Muscle layer of duodenum (tissue), 2 donors: Measurements from ENCODE around the gene VASH2.
"Not testable (repeated sequence)": the region's sequence is repeated elsewhere in the genome, so short reads cannot be mapped to it uniquely, and the experiment has no call there.

Source experiments
- H3K27ac ChIP-seq: one replicate; pipeline ENCODE4 v1.7.0; 2013; ENCODE audit warnings: mild to moderate bottlenecking, low read length
- H3K27me3 ChIP-seq: one replicate; pipeline ENCODE4 v1.7.0; 2013; ENCODE audit warnings: low read depth, mild to moderate bottlenecking, control low read depth, low read length
- H3K36me3 ChIP-seq, 2 donors: one replicate each; pipeline ENCODE4 v1.7.0; 2013; ENCODE audit warnings: low read length in 2 of 2, control low read depth in 1 of 2, mild to moderate bottlenecking in 1 of 2; ENCODE audit not compliant: insufficient read depth in 2 of 2, control insufficient read depth in 1 of 2
- H3K4me1 ChIP-seq, 2 donors: one replicate each; pipeline ENCODE4 v1.7.0; 2013; ENCODE audit warnings: low read length in 2 of 2, mild to moderate bottlenecking in 2 of 2, control low read depth in 1 of 2, moderate library complexity in 1 of 2; ENCODE audit not compliant: insufficient read depth in 2 of 2, control insufficient read depth in 1 of 2
- H3K4me3 ChIP-seq, 2 donors: one replicate each; pipeline ENCODE4 v1.7.0; 2013; ENCODE audit warnings: low read length in 2 of 2, low read depth in 1 of 2, mild to moderate bottlenecking in 1 of 2
- H3K9me3 ChIP-seq, 2 donors: one replicate each; pipeline ENCODE4 v1.7.0; 2013; ENCODE audit warnings: low read length in 2 of 2, control low read depth in 1 of 2, mild to moderate bottlenecking in 1 of 2; ENCODE audit not compliant: control insufficient read depth in 1 of 2
- donor health status: healthy.

The VASH2 gene

GRCh38 chr1:212958175-212958574 is 7.8 kb downstream of the VASH2 start:
- no peaks in the 10 kb centered on the region for H3K36me3 ChIP-seq
- no peaks in the 10 kb centered on the region for H3K27me3 ChIP-seq
- no peaks in the 10 kb centered on the region for H3K9me3 ChIP-seq
- H3K4me1 ChIP-seq, result no peaks in the 10 kb centered on the region
- H3K4me3 ChIP-seq, result no peak overlapping the region
- H3K27ac ChIP-seq, result no peak overlapping the region

- Histone ChIP-seq H3K4me3 (no peak overlapping the region), H3K9me3 (no peaks in the 10 kb centered on the region), H3K27me3 (no peaks in the 10 kb centered on the region), H3K4me1 (no peaks in the 10 kb centered on the region), H3K27ac (no peak overlapping the region), H3K36me3 (no peaks in the 10 kb centered on the region)
These were observed 9.2 kb downstream of the VASH2 start for GRCh38 chr1:212959266-212960220.

- H3K27ac ChIP-seq, result no peak overlapping the region
- no peaks in the 10 kb centered on the region for H3K4me1 ChIP-seq
- no peaks in the 10 kb centered on the region for H3K9me3 ChIP-seq
- H3K4me3 ChIP-seq, result no peak overlapping the region
- H3K27me3 ChIP-seq, result no peaks in the 10 kb centered on the region
- H3K36me3 ChIP-seq, result no peaks in the 10 kb centered on the region
These were observed 10.6 kb downstream of the VASH2 start for GRCh38 chr1:212960932-212961331.

DNA sequence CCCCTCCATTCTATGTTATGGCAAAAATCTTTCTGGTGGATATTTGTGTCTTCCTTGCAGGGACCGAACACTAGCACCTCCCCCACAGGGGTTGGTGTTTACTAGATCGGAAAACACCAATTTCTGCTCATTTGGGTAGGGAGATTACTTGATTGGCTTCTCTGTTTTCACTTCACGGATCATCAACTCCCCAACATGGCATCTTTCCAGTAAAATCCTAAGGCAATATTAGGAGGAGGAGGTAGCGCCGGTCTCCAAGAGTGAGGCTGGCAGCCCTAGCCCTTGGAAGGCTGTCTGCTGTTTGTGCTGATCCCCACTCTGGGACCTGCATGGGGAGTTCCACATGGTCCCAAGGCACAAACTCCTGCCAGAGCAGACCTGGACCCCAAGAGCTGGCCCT is 12.2 kb downstream of the VASH2 start:
- no peak overlapping the region for H3K27ac ChIP-seq
- no peaks in the 10 kb centered on the region for H3K9me3 ChIP-seq
- no peaks in the 10 kb centered on the region for H3K4me1 ChIP-seq
- no peaks in the 10 kb centered on the region for H3K36me3 ChIP-seq
- H3K4me3 ChIP-seq, result no peak overlapping the region
- no peaks in the 10 kb centered on the region for H3K27me3 ChIP-seq

DNA sequence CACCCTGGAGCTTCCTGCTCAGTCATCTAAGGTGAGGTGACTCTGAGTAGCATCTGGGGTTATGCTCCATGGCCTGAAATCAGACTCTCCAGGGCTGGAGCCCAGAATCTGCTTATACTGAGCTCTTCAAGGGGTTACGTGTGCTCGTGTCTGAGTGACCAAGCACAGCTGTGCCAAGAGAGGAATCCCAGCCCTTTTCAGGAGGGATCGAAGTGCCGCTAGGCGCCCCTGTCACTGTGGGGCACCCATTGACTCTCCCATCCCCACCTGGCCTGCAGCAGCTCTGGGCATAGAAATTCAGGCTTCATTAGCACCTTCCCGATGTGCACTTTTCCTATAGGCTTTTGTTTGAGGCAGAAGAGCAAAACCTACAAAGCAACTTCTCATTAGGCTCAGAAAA is 13.8 kb downstream of the VASH2 start:
- Histone ChIP-seq H3K9me3 (no peaks in the 10 kb centered on the region), H3K36me3 (no peaks in the 10 kb centered on the region), H3K27ac (no peak overlapping the region), H3K4me3 (no peak overlapping the region), H3K27me3 (no peaks in the 10 kb centered on the region), H3K4me1 (no peaks in the 10 kb centered on the region)

DNA sequence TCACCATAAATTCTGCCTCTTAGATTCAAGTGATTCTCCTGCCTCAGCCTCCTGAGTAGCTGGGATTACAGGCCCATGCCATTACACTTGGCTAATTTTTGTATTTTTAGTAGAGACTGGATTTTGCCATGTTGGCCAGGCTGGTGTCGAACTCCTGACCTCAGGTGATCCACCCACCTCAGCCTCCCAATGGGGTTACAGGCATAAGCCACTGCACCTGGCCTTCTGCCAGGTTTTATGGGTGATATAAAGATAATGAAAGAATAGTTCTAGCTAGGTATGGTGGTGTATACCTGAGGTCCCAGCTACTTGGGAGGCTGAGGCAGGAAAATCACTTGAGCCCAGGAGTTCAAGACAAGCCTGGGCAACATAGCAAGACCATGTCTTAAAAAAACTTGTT is 14.7 kb downstream of the VASH2 start:
- not testable (repeated sequence) for H3K4me3 ChIP-seq, H3K9me3 ChIP-seq, H3K27ac ChIP-seq, H3K27me3 ChIP-seq, H3K4me1 ChIP-seq, H3K36me3 ChIP-seq

DNA sequence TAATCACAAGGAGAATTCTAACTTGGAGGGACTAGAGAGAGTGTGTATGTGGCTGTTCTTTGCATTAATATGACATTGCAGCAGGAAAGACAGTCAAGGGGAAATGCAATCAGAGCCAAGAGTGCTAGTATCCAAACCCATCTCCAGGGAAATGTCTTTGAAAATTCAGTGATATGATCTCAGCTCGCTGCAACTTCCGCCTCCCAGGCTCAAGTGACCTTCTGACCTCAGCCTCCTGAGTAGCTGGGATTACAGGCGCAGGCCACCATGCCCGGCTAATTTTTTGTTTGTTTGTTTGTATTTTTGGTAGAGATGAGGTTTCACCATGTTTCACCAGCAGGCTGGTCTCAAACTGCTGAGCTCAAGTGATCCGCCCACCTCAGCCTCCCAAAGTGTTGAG is 16.3 kb downstream of the VASH2 start:
- Histone ChIP-seq H3K4me1 (no peaks in the 10 kb centered on the region), H3K4me3 (no peak overlapping the region), H3K36me3 (no peaks in the 10 kb centered on the region), H3K27ac (no peak overlapping the region), H3K27me3 (no peaks in the 10 kb centered on the region), H3K9me3 (no peaks in the 10 kb centered on the region)

- no peak overlapping the region for H3K4me3 ChIP-seq
- H3K9me3 ChIP-seq, result no peaks in the 10 kb centered on the region
- H3K4me1 ChIP-seq, result no peaks in the 10 kb centered on the region
- no peaks in the 10 kb centered on the region for H3K36me3 ChIP-seq
- H3K27ac ChIP-seq, result no peak overlapping the region
- H3K27me3 ChIP-seq, result no peaks in the 10 kb centered on the region
These were observed 17.5 kb downstream of the VASH2 start for GRCh38 chr1:212967801-212968200.

GRCh38 chr1:212968368-212968863 is 18.1 kb downstream of the VASH2 start:
- Histone ChIP-seq H3K9me3 (no peaks in the 10 kb centered on the region), H3K4me1 (no peaks in the 10 kb centered on the region), H3K27ac (no peak overlapping the region), H3K36me3 (no peaks in the 10 kb centered on the region), H3K4me3 (no peak overlapping the region), H3K27me3 (no peaks in the 10 kb centered on the region)

GRCh38 chr1:212970085-212970484 is 19.7 kb downstream of the VASH2 start:
- Histone ChIP-seq H3K9me3 (no peaks in the 10 kb centered on the region), H3K4me1 (no peaks in the 10 kb centered on the region), H3K27ac (no peak overlapping the region), H3K36me3 (no peaks in the 10 kb centered on the region), H3K27me3 (no peaks in the 10 kb centered on the region), H3K4me3 (no peak overlapping the region)

GRCh38 chr1:212971312-212971711 is 21.0 kb downstream of the VASH2 start:
- H3K9me3 ChIP-seq, result no peaks in the 10 kb centered on the region
- no peak overlapping the region for H3K27ac ChIP-seq
- H3K4me3 ChIP-seq, result no peak overlapping the region
- H3K4me1 ChIP-seq, result no peaks in the 10 kb centered on the region
- no peaks in the 10 kb centered on the region for H3K36me3 ChIP-seq
- H3K27me3 ChIP-seq, result no peaks in the 10 kb centered on the region

DNA sequence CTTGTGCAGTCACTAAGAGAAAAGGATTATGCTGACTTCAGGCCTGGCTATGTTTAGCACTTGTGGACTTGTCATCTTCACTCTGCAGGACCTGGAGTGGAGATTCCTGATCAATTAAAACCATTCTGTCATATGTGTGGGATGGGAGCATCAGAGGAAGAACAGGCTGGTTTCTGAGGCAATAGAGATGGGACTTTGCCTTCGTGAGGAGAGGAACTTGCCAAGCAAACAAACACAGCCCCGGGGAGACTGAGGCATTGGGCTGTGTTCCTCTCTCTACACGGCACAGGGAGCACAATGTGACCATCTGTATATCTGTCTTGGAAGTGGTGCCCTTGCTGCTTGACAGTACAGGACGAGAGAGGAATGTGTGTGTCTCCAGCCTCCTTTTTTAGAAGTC is 23.1 kb downstream of the VASH2 start:
- Histone ChIP-seq H3K4me1 (no peaks in the 10 kb centered on the region), H3K9me3 (no peaks in the 10 kb centered on the region), H3K27ac (no peak overlapping the region), H3K36me3 (no peaks in the 10 kb centered on the region), H3K27me3 (no peaks in the 10 kb centered on the region), H3K4me3 (no peak overlapping the region)
